Mucosa of descending colon (tissue), 3 donors: ENCODE results near the gene PIGW. TPM values are rescaled to one million over a fixed set of nuclear protein-coding genes. Genes with fewer than 3 reads are reported as not detected.

ENCODE experiments used
- ATAC-seq: fragments of 200-7000 bp; cut with Tn5 transposase; one replicate; pipeline ENCODE4 v1.9.1; 2020; ENCODE audit warnings: mild to moderate bottlenecking, moderate library complexity
- DNase-seq, 3 donors: peaks; one replicate each; pipeline ENCODE4 v3.0.0-alpha.2; 2020
- H3K36me3 ChIP-seq: fragments of 200-600 bp; one replicate; pipeline ENCODE4 v1.8.0; 2021; ENCODE audit warnings: low read depth, mild to moderate bottlenecking
- H3K4me1 ChIP-seq: fragments of 200-600 bp; one replicate; pipeline ENCODE4 v1.8.0; 2021; ENCODE audit warnings: low read depth, mild to moderate bottlenecking
- H3K4me3 ChIP-seq: fragments of 200-600 bp; one replicate; pipeline ENCODE4 v1.8.0; 2021; ENCODE audit warnings: mild to moderate bottlenecking
- H3K9me3 ChIP-seq: fragments of 200-600 bp; one replicate; pipeline ENCODE4 v1.8.0; 2021; ENCODE audit warnings: mild to moderate bottlenecking
- CTCF ChIP-seq: fragments of 200-600 bp; IDR thresholded peaks from one replicate; pipeline ENCODE4 v1.8.0; 2022; ENCODE audit warnings: antibody characterized with exemption, mild to moderate bottlenecking
- intact Hi-C, 2 donors: fragments of 100-400 bp; cut with DNase I in 1 of 2; cut with micrococcal nuclease in 1 of 2; formaldehyde crosslinking; loops; one replicate each; pipeline versions ENCODE4 v1.11.0 to v1.11.1; 2022; cut with DNase I, micrococcal nuclease
- total RNA-seq, 3 donors: library from RNA; stranded (reverse); fragmentation: NEBNext Ultra II Directional in 2 of 3; extraction: Animal tissue kit (Norgen Biotek cat#: 25700) in 2 of 3; gene quantifications; one replicate each; pipeline versions ENCODE4 v1.2.1 to v1.2.4, GENCODE V29; 2021 to 2023
- donor health status: DM: no; HTN: no; CAD: no; lungs with moderate emphysema.
- donor health status: DM: no; HTN: no; CAD: no.
- donor health status: DM: no; HTN: yes; CAD: no.

PIGW gene
- total RNA-seq, 3 donors from 2014 or later: 4.6 to 10.2 (median 7.0) TPM

GRCh38 chr17:36547776-36548175 lies 13.0 kb downstream of the PIGW start:
- no peak for DNase-seq
- intact Hi-C loops: no loop called here
- H3K4me3 ChIP-seq: no peak overlapping the region
- TF ChIP-seq CTCF: no peak
- peaks cover 60% of the 10 kb centered on the region for H3K4me1 ChIP-seq
- no peaks in the 10 kb centered on the region for H3K36me3 ChIP-seq
- no peak for ATAC-seq
- H3K9me3 ChIP-seq: no peaks in the 10 kb centered on the region

GRCh38 chr17:36550491-36551417 lies 16.0 kb downstream of the PIGW start:
- ATAC-seq (peak; percentile 69), DNase-seq (no peak)
- peaks cover 49% of the 10 kb centered on the region for H3K4me1 ChIP-seq
- TF ChIP-seq CTCF: no peak
- intact Hi-C loops: no loop called here
- H3K9me3 ChIP-seq: no peaks in the 10 kb centered on the region
- no peak overlapping the region for H3K4me3 ChIP-seq
- peaks cover 4% of the 10 kb centered on the region for H3K36me3 ChIP-seq

- intact Hi-C loops: no loop called here
- TF ChIP-seq CTCF: no peak
- DNase-seq (no peak), ATAC-seq (no peak)
- Histone ChIP-seq H3K4me3 (no peak overlapping the region), H3K36me3 (peaks cover 4% of the 10 kb centered on the region), H3K9me3 (no peaks in the 10 kb centered on the region), H3K4me1 (peaks cover 25% of the 10 kb centered on the region)
These were observed 18.7 kb downstream of the PIGW start for GRCh38 chr17:36553459-36553858.

- H3K4me3 ChIP-seq: no peak overlapping the region
- DNase-seq (no peak), ATAC-seq (no peak)
- no peaks in the 10 kb centered on the region for H3K9me3 ChIP-seq
- H3K36me3 ChIP-seq: peaks cover 6% of the 10 kb centered on the region
- H3K4me1 ChIP-seq: no peaks in the 10 kb centered on the region
- intact Hi-C loops: no loop called here
- no peak for TF ChIP-seq CTCF
These were observed 31.3 kb downstream of the PIGW start for GRCh38 chr17:36566081-36566480.

GRCh38 chr17:36575028-36575427 lies 40.2 kb downstream of the PIGW start:
- Histone ChIP-seq H3K4me3 (no peak overlapping the region), H3K36me3 (peaks cover 10% of the 10 kb centered on the region), H3K9me3 (no peaks in the 10 kb centered on the region), H3K4me1 (no peaks in the 10 kb centered on the region)
- no peak for TF ChIP-seq CTCF
- intact Hi-C loops: no loop called here
- ATAC-seq: no peak
- DNase-seq: no peak
